Left lobe of liver (tissue), 2 donors: Measurements from ENCODE around the gene NTS. TPM values are rescaled to one million over a fixed set of nuclear protein-coding genes. Genes with fewer than 3 reads are reported as not detected.

Experiments used
- ATAC-seq: fragments of 200-7000 bp; cut with Tn5 transposase; one replicate; pipeline ENCODE4 v1.9.1; 2020; ENCODE audit warnings: mild to moderate bottlenecking, moderate library complexity
- DNase-seq: peaks from one replicate; pipeline ENCODE4 v3.0.0-alpha.2; 2020; ENCODE audit warnings: low spot score
- total RNA-seq: library from RNA; stranded (reverse); gene quantifications from one replicate; pipeline ENCODE4 v1.2.1, GENCODE V29; 2021
- donor health status: DM: no; HTN: no; CAD: no; lungs with moderate emphysema.
- donor health status: DM: no; HTN: yes; CAD: no.

The NTS gene, protein sequence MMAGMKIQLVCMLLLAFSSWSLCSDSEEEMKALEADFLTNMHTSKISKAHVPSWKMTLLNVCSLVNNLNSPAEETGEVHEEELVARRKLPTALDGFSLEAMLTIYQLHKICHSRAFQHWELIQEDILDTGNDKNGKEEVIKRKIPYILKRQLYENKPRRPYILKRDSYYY
- 0.20 TPM for total RNA-seq

DNA sequence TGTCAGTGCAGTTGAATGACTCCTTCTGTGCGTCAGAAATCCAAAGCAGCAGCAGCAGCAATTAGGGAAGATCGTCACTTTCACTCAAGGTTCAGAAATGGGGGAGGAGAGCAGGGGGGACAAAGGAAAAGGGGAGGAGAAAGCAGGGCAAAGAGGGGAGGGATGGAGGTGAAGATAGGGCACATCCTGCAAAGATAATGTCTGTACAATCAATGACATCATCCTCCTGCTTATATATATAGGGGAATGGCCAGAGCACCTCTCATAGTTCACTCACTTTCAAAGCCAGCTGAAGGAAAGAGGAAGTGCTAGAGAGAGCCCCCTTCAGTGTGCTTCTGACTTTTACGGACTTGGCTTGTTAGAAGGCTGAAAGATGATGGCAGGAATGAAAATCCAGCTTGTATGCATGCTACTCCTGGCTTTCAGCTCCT lies at the start of gene NTS:
Gene NTS, plus strand, starts transcription at position 265 of the 431 bp plus-strand sequence. Its CDS starts 109 bp downstream, at position 374.
- no peak for ATAC-seq
- no peak for DNase-seq

- ATAC-seq (no peak), DNase-seq (no peak)
Observed at GRCh38 chr12:85825746-85826145, 48.3 kb upstream of the NTS start.

- no peak for ATAC-seq
Observed at GRCh38 chr12:85828576-85828975, 45.5 kb upstream of the NTS start.

DNA sequence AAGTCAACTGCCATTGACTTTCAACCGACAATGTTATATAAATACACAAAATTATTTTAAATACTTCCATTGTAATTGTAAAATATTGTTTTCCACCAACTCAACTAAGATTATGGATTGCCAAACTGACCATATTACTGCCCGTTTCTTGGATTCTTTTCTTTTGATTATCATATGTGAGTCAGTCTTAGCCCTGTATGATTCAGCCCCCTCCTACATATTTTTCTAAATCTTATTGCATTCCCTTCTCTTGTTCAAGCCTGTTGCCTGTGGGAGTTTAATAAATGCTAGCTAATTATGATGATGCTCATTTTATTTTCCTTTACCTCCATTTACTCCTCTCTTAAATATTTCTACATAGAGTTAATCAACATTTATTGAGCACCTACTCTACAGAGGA lies 44.7 kb upstream of the NTS start:
- no peak for DNase-seq
- ATAC-seq: no peak

More at GRCh38 chr12:85828576-85828975, 45.5 kb upstream of the NTS start:
- DNase-seq: no peak

DNA sequence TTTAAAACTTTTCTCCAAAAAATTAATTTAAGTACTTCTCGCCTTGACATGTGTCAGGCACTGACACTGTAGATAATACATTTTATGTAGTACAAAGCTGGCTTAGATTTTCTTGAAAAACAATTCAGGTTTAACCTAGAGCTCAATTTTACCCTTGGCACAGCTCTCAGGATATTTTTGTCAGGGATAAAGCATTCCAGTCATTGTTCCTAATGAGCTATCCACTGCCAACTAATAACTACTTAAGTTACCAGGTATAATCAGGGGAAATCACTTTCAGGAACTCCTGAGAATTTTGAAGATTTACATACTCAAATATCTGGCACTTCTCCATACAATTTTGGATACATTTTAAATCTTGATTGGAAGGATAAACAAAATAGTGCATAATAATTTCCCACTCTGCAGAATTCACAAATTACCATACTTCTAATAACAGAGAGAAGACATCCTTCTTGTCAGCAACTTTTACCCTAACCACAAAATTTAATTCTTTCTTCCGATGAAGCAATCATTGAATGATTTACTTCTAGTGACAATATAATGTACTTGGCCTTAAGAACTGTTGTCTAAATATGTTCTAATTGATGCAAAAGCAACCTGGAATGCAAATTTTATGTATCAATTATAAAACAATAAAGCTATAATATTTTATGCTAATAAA lies 42.6 kb upstream of the NTS start:
- DNase-seq: no peak
- no peak for ATAC-seq

DNA sequence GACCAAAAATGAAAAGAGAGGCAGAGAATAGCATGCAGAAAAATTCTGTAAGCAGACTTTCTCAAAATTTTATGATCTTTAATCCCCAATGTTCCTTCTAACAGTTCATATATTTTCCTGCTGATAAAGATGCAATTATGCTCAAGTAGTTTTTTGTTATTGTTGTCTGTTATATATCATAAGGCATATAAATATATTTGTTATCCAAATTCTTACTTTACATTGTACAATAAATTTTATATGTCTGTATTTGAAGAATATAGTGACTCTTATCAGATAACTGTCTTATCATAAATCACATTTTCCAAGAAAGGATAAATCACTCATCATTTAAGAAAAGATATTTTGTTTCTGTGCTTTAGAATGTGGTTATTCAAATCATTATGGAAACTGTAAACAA lies 40.5 kb upstream of the NTS start:
- ATAC-seq: no peak
- no peak for DNase-seq

DNA sequence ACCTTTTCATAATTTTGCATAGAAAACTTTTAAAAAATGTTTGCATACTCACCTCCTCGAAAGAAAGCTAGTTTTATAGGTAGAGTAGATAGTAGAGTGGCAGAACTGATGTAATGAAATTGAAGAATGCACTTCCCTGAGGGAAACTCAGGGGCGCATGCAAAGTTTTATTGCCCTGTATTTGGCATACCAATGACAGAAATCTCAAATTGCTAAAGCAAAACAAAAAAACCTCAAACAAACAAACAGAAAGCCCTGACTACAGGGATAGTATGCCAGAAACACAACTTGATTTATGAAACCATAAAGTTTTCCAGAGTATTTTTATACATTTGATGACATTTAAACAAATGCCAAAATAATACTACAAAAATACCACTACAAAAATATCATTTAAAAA lies 39.7 kb upstream of the NTS start:
- DNase-seq (no peak), ATAC-seq (no peak)

DNA sequence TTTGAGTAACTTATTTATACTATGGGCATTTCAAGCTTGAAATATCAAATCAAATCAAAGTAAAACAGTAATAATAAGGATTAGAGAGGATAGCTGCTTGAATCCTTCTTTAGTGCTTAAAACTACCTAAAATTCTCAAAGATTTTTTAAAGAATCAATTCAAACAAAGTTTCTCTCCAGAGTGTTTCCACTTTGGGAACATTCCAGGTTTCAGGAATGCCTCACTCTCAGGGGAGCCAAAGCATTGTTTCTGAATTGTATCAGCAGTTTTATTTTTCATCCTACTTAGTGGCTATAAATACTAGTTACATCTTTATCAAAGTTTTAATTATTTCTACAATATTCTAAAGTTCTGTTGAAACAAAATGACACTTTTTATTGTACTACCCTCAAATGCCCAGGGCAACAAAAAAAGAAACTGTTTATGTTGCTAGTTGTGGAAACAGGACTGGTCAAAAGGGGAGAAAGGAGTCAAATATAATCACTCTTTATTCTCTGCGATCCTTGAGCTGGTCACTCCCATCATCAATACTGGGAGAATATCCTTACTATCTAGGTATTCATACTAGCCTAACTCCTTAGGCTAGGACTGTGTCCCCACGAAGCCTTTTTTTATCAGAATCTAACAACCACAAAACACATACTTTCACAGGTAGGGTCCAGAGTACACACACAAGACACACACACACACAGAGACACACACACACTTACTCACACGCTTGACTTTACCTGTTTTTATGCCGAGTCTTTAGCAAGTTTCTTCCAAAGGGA lies 38.5 kb upstream of the NTS start:
- DNase-seq (no peak), ATAC-seq (peak; percentile 36)

DNA sequence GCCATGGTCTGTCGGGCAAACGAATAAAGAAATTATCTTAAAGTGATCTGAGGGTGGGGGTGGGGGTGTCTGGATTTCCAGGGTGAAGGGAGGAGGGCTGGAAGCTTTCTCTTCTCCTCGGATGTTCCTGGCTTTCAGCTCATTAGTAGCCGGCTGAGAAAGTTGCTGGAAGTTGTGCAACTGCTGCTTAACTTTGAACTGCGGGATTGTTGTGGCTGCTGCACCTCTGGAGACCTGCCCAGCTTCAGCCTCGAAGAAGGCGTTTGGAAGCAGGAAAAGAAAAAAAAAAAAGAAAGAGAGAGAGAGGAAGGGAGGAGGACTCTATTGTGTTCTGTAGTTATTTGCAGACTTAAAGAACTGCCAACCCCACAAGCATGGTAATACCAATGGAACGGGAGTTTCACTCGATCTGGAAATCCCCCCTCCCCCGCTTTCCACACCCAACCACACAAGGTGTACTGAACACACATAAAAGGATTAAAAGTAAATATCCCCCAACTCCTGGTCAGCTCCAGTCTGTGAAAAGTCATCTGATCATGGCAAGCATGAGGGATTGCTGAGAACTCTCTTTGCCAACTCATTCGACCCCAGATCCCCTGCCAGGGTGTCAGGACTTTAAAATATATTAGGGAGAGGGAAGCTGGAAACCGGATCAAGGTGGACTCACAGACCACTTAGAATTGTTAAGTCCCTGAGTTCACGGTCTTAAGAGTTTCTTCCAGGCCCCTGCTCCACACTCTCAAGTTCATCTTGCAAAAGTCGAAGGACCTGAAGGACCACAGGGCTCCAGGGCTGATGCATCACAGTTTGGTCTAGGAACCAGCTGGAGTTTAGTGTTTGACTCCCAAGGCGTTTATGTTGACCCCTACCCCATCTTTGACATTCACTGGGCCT lies 37.7 kb upstream of the NTS start, which contains the start of gene RASSF9:
Gene RASSF9, minus strand, starts transcription at position 213 of the 894 bp plus-strand sequence. Its CDS starts 208 bp downstream, at position 5.
- DNase-seq (no peak), ATAC-seq (peak; percentile 91)

DNA sequence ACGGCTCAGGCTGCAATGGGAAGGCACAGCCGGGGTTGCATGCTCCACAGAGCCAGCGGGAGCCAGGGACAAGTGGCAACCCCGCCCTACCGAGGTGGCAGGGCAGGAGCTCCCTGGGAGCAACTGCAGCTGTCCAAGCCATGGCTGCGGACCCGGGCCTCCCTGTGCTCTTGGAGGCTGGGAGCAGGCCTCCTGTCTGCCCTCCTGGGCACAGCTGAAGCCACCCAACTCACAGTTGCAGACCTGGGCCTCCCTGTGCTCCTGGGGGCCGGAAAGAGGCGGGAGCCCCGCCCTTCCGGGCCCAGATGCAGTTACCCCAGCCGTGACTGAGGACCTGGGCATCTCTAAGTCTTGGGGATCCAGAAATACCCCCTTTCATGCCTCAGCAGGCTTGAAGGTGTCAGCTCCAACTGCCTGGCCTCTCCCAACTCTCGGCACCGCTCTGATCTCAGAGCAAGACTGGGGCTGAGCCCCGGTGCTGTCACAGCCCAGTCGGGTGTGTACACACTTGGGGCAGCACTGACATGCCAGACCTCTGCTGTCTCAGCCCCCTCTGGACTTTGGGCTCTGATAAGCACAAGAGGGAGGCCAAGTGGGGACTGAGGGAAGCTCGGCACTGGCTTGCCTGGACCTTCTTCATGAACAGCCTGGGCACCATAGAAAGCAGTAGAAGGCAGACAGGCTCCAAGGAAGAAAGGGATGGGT lies 30.3 kb upstream of the NTS start:
- DNase-seq (no peak), ATAC-seq (no peak)

DNA sequence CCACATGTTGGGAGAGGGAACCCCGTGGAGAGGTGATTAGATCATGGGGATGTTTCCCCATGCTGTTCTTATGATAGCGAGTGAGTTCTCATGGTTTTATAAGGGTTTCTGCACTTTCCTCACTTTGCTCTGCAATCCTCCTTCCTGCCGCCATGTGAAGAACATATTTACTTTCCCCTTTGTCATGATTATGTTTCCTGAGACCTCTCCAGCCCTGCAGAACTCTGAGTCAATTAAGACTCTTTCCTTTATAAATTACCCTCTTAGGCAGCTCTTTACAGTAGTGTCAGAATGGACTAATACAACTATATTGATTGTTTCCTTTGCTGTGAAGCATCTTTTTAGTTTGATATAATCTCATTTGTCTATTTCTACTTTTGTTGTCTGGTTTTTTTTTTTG lies 24.8 kb upstream of the NTS start:
- DNase-seq: no peak
- ATAC-seq: no peak

GRCh38 chr12:85855305-85855704 lies 18.8 kb upstream of the NTS start:
- DNase-seq: no peak
- no peak for ATAC-seq

DNA sequence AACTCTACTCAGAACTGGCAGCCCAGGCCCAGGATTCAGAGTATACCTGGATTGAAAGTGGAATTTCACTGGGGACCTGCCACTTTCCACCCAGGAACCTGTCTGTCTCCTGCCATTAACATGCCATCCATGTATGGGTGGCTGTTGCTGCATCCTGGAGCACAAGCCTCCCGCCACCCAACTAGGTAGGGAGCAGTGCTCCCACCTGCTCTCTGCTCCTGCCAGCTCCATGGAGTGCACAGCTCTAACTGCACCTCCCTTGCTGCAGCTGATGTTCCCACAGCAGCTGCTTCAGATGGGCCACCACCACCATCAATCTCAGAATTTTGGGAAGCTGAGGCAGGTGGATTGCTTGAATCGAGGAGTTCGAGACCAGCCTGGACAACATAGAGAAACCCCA lies 17.1 kb upstream of the NTS start:
- no peak for DNase-seq

DNA sequence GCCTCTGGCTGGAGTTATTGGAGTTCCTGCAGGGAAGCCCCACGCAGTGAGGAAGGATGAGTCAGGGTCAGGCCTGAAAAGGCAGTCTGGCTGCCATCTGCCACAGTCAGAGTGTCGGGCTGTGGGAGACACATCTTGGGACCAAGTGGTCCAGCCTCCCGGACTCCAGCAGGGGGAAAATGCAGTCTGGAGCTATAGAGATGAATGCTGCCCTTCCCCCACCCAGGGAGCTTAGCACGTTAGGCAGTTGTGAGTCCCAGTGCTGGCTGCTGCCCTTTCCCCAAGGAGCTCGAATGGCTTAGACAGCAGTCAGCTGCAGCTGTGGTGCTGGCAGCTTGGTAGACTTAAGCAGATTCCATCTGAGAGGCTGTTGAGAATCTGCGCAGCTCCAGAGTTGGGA lies 8.2 kb upstream of the NTS start:
- ATAC-seq (no peak), DNase-seq (no peak)

More for the DNA sequence above, 17.1 kb upstream of the NTS start:
- no peak for ATAC-seq

GRCh38 chr12:85866986-85867776 lies 6.9 kb upstream of the NTS start:
- ATAC-seq (peak; percentile 83), DNase-seq (no peak)

GRCh38 chr12:85872497-85873091 lies 1.5 kb upstream of the NTS start:
- ATAC-seq: peak; percentile 80
- no peak for DNase-seq

DNA sequence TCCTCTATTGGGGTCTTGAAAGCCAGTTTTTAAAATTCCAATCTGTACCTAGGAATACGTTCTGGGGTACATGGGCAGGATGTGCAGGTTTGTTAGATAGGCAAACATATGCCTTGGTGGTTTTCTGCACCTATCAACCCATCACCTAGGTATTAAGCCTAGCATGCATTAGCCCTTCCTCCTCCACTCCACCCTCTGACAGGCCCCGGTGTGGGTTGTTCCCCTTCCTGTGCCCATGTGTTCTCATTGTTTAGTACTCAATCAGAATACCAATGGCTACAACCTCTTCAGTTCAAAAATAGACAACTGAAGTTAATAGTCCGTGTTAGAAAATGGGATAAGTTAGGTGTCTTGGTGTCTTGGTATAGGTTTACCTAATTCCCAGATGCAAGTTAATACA lies 3.4 kb downstream of the NTS start:
- no peak for ATAC-seq
- no peak for DNase-seq

- DNase-seq (no peak), ATAC-seq (no peak)
Observed at GRCh38 chr12:85883763-85884162, 9.7 kb downstream of the NTS start.

DNA sequence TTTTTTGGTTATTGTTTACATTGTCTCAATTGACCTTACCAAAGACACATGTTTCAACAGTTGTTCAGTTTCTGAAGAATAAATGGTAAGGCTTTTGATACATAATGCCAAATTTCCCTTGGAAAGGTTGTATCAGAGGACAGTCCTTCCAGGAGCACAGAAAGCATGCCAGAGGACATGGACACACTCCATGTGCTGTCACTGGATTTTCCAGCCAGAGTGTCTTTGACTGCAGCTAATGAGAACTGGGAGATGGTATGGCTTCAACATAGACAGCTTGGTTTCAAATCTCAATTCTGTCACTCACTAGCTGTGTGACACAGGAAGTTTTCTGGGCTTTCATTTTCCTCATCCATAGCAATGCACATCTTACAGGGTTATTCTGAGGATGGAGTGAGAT lies 20.6 kb downstream of the NTS start:
- no peak for ATAC-seq

More for the DNA sequence above, 20.6 kb downstream of the NTS start:
- DNase-seq: no peak
